Amniotic epithelial cell (primary cell): Measurements from ENCODE around the gene DLL4.
"Not testable (repeated sequence)": the region's sequence is repeated elsewhere in the genome, so short reads cannot be mapped to it uniquely, and the experiment has no call there.

Experiments
- DNase-seq: peaks from one replicate; pipeline ENCODE4 v3.0.0-alpha.2; 2010; ENCODE audit warnings: low read depth

DLL4 gene

DNA sequence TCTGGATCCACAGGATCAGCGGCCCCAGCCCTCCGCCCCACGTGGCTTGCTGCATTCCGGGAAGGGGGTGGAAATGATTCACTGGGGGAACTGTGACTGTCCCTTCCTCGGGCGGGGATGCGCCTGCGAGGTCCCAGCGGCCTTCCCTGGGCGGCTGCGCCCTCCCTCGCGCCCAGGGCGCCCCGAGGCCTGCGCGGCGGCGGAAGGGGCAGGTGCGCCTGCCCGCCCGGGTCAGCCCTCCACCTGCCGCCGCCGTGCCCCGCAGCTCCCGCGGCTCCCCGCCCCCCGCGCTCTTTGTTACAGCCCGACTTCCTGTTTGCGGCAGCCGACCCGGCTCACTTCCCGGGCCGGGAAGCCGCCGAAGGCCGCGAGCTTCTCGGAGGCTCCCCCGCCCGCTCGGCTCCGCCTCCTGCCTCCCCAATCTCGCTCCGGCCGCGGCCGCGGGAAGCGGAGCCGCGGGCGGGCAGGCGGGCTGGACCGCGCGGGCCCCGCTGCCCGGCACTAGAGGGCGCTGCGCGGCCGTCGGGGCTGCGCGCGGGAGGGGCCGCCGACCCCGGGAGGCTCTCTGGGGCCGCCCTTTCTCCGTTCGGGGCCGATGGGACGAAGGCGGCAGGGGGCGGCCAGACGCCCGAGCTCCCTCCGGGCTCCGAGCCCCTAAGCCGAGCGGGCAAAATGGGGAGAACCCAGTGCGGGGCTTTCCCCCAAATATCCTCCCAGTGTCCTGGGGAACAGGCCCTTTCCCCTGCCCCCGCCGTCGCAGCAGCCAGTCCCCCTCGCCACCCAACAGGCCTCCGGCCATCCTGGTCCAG is 12.6 kb downstream of the DLL4 start:
- peak; percentile 68 for DNase-seq

GRCh38 chr15:40942337-40942854 is 13.3 kb downstream of the DLL4 start:
- no peak for DNase-seq

DNA sequence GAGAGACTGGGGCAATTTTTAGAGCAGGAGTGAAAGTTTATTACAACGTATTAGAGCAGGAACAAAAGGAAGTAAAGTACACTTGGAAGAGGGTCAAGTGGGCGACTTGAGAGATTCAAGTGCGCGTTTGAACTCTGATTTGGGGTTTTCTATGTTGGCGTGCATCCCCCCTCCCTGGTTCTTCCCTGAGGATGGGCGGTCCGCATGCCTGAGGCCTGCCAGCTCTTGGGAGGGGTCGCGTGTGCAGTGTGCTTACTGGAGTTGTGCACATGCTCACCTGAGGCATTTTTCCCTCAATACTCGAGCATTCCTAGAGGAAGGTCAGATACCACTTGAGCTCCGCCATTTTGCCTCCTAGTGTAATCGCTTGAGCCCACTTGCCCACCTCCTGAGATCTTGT is 13.7 kb downstream of the DLL4 start:
- DNase-seq, result no peak

- no peak for DNase-seq
Measured at GRCh38 chr15:40943764-40944365, 14.7 kb downstream of the DLL4 start.

DNA sequence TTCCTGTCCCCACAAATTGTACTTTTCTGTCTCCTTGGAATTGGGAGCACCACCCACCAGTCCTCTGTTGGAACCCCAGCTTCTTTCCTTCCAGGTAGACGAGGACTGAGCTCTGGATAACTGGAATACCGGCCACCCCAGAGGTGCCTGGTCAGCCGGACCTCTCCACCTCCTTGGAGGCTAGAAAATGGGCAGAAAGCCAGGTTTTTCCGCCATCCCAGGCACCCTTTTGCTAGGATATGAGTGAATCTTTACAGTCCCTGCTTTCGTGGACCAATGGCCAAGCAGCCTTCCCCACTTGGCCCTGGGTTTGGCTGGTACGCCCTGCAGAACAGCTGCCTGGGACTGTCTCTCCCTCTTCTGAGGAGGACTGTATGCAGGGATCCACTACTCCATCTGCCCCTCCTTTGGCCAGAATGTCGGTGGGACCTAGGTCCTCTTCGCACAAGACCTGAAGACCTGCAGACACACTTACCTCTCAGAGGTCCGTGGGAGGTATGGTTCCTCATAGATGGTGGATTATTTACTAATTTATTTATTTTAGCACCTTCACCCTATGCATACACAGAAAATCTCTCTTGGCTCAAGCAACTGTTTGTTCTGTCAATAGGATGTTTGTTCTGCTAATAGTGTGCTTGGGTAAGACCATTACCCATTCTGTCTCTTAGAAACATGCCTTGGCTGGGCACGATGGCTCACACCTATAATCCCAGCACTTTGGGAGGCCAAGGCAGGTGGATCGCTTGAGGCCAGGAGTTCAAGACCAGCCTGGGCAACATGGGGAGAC is 15.6 kb downstream of the DLL4 start:
- no peak for DNase-seq

- no peak for DNase-seq
Measured at GRCh38 chr15:40948706-40949473, 19.8 kb downstream of the DLL4 start.

DNA sequence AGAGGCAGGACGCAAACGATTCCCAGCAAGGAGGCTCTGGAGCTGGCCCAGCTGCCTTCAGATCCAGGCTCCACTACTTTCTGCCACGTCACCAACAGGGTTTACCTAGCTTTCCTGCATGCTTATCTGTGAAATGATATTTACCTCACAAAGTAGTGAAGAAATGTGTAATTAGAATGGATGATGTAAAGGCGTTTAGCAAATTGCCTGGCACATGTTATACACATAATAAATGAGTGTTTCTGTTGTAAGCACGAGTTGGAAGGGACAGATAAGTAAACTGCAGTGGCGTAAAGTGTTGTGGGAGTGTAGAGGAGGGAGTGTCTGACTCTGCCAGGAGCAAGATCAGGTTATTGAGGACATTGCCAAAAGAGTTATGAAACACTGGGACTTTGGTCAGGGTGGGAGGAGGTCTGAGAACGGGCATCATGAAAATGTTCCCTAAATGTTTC is 20.6 kb downstream of the DLL4 start:
- peak; percentile 86 for DNase-seq

DNA sequence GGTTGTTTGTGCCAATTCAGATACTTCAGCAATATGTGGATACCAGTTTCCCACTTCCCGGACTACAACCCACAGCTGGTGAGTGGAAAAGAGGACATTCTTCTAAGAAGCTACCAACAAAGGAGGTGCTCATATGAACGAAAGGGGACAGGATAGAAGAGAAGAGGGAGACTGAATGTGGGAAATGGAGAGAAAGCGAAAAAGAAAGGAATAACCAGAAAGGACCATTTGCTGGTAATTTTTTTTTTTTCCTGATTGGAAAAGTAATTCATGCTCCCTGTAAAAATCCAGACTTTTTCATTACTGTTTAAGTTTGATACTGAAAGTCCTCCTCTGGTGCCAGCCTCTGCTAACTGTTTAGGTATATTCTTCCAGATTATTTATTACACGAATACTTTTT is 22.6 kb downstream of the DLL4 start:
- DNase-seq, result no peak

DNA sequence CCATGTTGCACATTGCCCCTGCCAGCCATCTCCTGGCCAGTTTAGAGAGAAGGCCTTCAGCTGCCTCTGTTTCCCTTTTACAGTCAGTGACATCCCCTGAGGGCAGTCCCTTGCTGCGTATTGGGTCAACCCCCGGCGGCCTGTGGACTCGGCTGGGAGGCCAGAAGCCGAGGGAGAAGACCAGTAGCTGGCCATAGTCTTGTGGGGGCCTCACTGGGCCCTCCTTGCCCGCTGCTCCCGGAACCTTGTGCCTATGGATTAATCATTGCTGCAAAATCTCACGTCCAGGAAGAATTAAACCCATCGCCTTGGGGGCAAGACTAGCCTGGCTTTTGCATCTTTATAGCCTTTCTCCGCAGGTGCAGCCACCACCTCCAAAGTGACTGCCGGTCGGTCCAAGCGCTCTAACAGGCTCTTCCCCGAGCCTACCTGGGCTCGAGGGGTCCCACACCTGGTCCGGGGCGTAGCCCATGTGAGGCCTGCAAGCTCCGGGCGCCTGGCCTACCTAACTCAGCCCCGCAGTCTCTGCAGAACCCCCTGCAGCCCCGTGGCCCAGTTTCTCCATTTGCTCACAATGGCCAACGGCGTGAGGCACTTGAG is 23.3 kb downstream of the DLL4 start:
- no peak for DNase-seq

DNA sequence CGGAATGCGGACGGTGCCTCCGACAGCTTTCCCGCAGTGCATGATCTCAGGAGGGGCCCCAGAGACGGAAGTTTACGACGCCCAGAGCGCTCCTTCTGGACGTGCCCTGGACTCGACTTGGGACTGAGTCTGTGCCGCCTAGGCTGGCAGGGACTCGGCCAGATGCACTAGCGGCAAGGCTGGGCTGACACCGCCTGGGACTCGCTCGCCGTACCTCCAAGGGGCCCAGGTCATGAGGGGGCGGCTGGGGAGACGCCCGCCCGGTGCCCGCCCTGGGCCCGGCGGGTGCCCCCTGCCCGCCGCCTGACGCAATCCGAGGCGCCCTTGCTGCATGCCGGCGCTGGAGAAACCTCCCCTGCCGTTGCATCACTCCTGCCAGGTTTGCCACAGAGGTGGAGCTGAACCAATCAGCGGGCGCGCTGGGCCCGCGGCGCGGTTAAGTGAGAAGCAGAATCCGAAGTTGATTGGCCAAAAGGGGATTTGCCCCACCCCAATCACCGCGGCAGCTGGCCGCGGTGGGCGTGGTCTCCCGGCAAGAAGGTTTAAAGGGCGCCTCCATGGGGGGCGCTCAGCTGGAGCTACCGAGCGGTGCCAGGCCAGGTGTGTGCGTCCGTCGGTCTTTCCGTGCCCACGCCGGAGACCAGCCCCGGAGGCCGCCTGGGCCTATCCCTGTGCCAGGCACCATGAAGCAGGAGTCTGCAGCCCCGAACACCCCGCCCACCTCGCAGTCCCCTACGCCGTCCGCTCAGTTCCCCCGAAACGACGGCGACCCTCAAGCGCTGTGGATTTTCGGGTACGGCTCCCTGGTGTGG is 24.0 kb downstream of the DLL4 start, which contains the start of gene CHAC1:
CHAC1 (plus strand) TSS at position 571 of the 812 bp plus-strand sequence; CDS start at position 684, 113 bp downstream.
- DNase-seq, result peak; percentile 94

DNA sequence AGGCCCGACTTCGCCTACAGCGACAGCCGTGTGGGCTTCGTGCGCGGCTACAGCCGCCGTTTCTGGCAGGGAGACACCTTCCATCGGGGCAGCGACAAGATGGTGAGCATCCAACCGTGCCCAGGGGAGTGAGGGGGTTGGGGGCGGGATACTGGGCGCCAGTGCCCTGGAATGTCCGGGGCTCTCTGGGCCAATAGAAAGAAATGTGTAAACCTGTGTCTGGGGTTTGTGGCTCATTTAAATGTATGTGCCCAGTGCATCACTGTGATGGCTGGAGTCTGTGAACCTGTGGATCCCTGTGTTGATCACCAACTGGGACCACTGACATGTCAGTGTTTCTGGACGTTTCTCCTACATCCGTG is 24.6 kb downstream of the DLL4 start:
- no peak for DNase-seq

GRCh38 chr15:40954158-40954848 is 25.2 kb downstream of the DLL4 start:
- DNase-seq, result not testable (repeated sequence)

DNA sequence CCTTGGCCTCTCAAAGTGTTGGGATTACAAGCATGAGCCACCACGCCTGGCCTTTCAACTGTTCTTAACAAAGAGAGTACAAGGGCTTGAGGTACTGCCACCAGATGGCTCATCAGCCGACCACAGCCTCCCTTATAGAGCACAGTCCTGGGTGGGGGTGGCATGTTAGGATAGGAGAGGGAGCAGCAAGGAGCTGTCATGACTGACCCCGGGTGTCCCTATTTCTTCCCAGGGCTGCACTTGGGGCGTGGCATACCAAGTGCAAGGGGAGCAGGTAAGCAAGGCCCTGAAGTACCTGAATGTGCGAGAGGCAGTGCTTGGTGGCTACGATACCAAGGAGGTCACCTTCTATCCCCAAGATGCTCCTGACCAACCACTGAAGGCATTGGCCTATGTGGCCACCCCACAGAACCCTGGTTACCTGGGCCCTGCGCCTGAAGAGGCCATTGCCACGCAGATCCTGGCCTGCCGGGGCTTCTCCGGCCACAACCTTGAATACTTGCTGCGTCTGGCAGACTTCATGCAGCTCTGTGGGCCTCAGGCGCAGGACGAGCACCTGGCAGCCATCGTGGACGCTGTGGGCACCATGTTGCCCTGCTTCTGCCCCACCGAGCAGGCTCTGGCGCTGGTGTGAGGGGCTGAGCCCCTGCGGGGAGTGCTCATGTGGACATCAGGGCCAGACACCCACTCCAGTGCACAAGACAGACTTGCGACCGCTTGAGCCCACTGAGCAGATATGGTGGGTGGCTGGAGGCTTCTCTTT is 26.2 kb downstream of the DLL4 start:
- DNase-seq, result no peak

GRCh38 chr15:40955930-40956540 is 26.9 kb downstream of the DLL4 start:
- peak; percentile 50 for DNase-seq

DNA sequence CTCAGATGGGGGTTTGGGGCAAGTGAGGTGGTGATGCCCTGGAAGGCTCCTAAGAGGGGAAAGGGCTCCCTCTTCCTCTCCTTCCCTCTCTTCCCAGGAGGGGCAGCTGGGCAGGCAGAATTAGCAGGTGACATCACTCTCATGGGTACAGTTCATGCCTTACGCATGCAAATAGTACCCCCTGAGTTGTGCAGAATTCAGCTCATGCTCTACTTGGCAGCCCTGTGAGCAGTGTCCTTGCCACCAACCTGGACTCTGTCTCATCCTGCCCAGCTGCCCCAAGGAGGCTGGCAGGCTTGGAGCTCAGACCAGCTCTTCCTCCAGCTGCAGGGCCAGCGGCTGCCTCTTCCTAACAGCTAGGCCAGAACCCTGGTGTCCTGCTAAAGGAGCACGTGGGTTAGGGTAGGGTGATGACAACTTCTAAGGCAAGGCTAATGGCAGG is 27.4 kb downstream of the DLL4 start:
- DNase-seq, result no peak

GRCh38 chr15:40957041-40957555 is 28.0 kb downstream of the DLL4 start:
- no peak for DNase-seq

GRCh38 chr15:40957581-40958051 is 28.5 kb downstream of the DLL4 start:
- DNase-seq, result no peak

DNA sequence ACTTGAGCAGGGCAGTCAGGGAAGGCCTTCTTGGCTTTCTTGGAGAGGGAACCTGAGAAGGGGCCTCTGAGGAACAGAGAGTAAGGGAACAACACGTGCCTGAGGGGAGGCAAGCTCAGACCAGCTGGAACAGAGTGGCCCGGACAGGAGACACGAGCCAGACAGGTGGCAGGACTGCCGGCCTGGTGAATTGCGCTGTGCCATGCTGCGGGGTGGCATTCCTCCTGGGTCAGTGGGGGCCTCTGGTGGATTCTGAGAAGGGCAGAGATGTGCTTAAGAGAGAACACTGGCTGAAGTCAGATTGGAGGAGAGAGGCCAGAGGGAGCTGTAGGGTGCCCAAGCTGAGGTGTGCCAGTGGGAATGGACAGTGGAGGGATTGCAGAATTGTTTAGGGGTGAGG is 29.0 kb downstream of the DLL4 start:
- DNase-seq, result no peak
